Activated T-cell treated with anti-CD3 and anti-CD28 coated beads, Interleukin-2, amount 50 U/mL, for 48 hours (primary cell): ENCODE results near the gene NAP1L4.

ENCODE experiments used
- DNase-seq, 2 experiments: peaks; one replicate each; pipeline ENCODE4 v3.0.0-alpha.2; 2020

NAP1L4 gene

GRCh38 chr11:2991452-2992233 is 486 bp downstream of the NAP1L4 start:
- peak in 1 of 2 experiments; percentile 71 for DNase-seq

GRCh38 chr11:2990617-2991451 is 1.3 kb downstream of the NAP1L4 start:
- DNase-seq = peak; percentile 65 to 70

- DNase-seq = no peak
Measured at GRCh38 chr11:2989551-2989950, 2.6 kb downstream of the NAP1L4 start.

- DNase-seq = no peak
Measured at GRCh38 chr11:2989006-2989405, 3.1 kb downstream of the NAP1L4 start.

- DNase-seq = peak; percentile 58 to 60
Measured at GRCh38 chr11:2987881-2988861, 4.0 kb downstream of the NAP1L4 start.

GRCh38 chr11:2983908-2984307 is 8.2 kb downstream of the NAP1L4 start:
- no peak for DNase-seq

- no peak for DNase-seq
Measured at GRCh38 chr11:2982214-2982613, 9.9 kb downstream of the NAP1L4 start.

GRCh38 chr11:2981130-2981529 is 11.0 kb downstream of the NAP1L4 start:
- DNase-seq = no peak

- no peak for DNase-seq
Measured at GRCh38 chr11:2980168-2980840, 11.8 kb downstream of the NAP1L4 start.

- DNase-seq = no peak
Measured at GRCh38 chr11:2977113-2977512, 15.0 kb downstream of the NAP1L4 start.

- peak in 1 of 2 experiments; percentile 11 for DNase-seq
Measured at GRCh38 chr11:2976294-2977063, 15.7 kb downstream of the NAP1L4 start.

GRCh38 chr11:2975594-2975993 is 16.5 kb downstream of the NAP1L4 start:
- DNase-seq = peak in 1 of 2 experiments; percentile 47

GRCh38 chr11:2974272-2974671 is 17.9 kb downstream of the NAP1L4 start:
- DNase-seq = no peak

GRCh38 chr11:2968341-2968900 is 23.7 kb downstream of the NAP1L4 start:
- DNase-seq = no peak

GRCh38 chr11:2964782-2965181 is 27.3 kb downstream of the NAP1L4 start:
- no peak for DNase-seq

- no peak for DNase-seq
Measured at GRCh38 chr11:2963761-2964160, 28.4 kb downstream of the NAP1L4 start.

- DNase-seq = no peak
Measured at GRCh38 chr11:2963112-2963754, 28.9 kb downstream of the NAP1L4 start.

- DNase-seq = no peak
Measured at GRCh38 chr11:2961080-2961479, 31.0 kb downstream of the NAP1L4 start.

- DNase-seq = no peak
Measured at GRCh38 chr11:2960139-2960538, 32.0 kb downstream of the NAP1L4 start.

GRCh38 chr11:2958251-2958650 is 33.9 kb downstream of the NAP1L4 start:
- DNase-seq = no peak
